Measurements from ENCODE around the gene AP4M1. TPM values are rescaled to one million over a fixed set of nuclear protein-coding genes. Genes with fewer than 3 reads are reported as not detected.

The AP4M1 gene
- total and polyA plus RNA-seq, 9 of the 15 experiments (the other 6 are each of a cell fraction or from before 2014, with no cell fraction given), result 1.3 to 30.9 (median 14.1) TPM

DNA sequence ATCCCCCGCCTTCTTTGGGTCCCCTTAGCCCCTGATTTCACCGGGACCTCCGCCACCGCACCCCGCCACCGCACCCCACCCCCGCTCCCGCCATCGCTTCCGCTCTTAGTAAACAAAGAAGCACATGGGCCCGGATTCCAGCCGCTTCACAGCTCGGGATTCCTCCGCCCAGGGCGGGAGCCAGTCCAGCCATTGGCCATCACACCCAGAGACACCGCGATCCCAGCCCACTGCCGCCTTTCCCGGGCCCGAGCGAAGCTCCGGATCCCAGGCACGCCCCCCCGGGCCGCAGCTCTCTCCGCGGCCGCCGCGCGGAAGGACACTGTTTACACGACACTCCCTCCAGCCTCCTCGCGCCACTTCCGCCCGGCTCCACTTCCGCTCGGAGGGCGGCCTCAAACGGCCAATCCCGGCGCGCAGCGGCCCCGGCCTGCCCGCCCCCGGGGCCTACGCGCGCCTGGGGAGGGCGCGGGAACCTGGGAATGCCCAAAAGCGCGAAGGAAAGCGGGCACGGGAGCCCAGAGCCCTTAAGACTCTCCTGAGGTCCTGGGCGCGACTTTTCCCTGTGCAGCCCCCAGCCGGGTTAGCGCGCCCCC lies 925 bp upstream of the AP4M1 start (continued):
- TF ChIP-seq, protein P1, sequence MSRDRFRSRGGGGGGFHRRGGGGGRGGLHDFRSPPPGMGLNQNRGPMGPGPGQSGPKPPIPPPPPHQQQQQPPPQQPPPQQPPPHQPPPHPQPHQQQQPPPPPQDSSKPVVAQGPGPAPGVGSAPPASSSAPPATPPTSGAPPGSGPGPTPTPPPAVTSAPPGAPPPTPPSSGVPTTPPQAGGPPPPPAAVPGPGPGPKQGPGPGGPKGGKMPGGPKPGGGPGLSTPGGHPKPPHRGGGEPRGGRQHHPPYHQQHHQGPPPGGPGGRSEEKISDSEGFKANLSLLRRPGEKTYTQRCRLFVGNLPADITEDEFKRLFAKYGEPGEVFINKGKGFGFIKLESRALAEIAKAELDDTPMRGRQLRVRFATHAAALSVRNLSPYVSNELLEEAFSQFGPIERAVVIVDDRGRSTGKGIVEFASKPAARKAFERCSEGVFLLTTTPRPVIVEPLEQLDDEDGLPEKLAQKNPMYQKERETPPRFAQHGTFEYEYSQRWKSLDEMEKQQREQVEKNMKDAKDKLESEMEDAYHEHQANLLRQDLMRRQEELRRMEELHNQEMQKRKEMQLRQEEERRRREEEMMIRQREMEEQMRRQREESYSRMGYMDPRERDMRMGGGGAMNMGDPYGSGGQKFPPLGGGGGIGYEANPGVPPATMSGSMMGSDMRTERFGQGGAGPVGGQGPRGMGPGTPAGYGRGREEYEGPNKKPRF (IDR thresholded peaks at IDR 0.05; ENCODE audit: low read depth, low read length), result no peak
- TF ChIP-seq, protein P2, sequence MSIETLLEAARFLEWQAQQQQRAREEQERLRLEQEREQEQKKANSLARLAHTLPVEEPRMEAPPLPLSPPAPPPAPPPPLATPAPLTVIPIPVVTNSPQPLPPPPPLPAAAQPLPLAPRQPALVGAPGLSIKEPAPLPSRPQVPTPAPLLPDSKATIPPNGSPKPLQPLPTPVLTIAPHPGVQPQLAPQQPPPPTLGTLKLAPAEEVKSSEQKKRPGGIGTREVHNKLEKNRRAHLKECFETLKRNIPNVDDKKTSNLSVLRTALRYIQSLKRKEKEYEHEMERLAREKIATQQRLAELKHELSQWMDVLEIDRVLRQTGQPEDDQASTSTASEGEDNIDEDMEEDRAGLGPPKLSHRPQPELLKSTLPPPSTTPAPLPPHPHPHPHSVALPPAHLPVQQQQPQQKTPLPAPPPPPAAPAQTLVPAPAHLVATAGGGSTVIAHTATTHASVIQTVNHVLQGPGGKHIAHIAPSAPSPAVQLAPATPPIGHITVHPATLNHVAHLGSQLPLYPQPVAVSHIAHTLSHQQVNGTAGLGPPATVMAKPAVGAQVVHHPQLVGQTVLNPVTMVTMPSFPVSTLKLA (conservative IDR thresholded peaks at IDR 0.05), result peak; percentile 100
- TF ChIP-seq DNMT1 (IDR thresholded peaks at IDR 0.05) (no peak), NEUROD1 (IDR thresholded peaks at IDR 0.05; ENCODE audit: borderline replicate concordance, low read depth, low read length, partially characterized antibody) (peak; percentile 49), CAMTA2 (CRISPR knock-in tag; conservative IDR thresholded peaks at IDR 0.05) (0 out of 2 replicates have a peak, but pooled peaks have one; percentile 41), ZBTB8A (IDR thresholded peaks at IDR 0.05; ENCODE audit: partially characterized antibody) (no peak), THRAP3 (IDR thresholded peaks at IDR 0.05; ENCODE audit: borderline replicate concordance) (no peak), MCM3 (IDR thresholded peaks at IDR 0.05) (no peak), NUFIP1 (IDR thresholded peaks at IDR 0.05; ENCODE audit: partially characterized antibody) (no peak), NCOA4 (IDR thresholded peaks at IDR 0.05; ENCODE audit: partially characterized antibody) (no peak), ARID1B (IDR thresholded peaks at IDR 0.05) (0 out of 2 replicates have a peak, but pooled peaks have one; percentile 32), SREBF2 (CRISPR knock-in tag; IDR thresholded peaks at IDR 0.05) (no peak), PPARD (CRISPR knock-in tag; IDR thresholded peaks at IDR 0.05) (no peak), C11orf30 (IDR thresholded peaks at IDR 0.05; ENCODE audit: low read depth) (peak; percentile 85), GATAD2A (IDR thresholded peaks at IDR 0.05) (no peak), JUND (IDR thresholded peaks at IDR 0.05; ENCODE audit: borderline replicate concordance, low read depth, low read length) (peak; percentile 55; the same call in 1 of the 2 replicates), JUND (tag; IDR thresholded peaks at IDR 0.05; ENCODE audit: borderline replicate concordance, low read depth, low read length) (peak; percentile 23; the same call in 1 of the 3 replicates), ELF1 (tag; IDR thresholded peaks at IDR 0.05) (peak; percentile 95), CSDE1 (IDR thresholded peaks at IDR 0.05) (no peak), ZNF583 (CRISPR knock-in tag; IDR thresholded peaks at IDR 0.05) (no peak), CBFA2T2 (conservative IDR thresholded peaks at IDR 0.05) (no peak)
- TF ChIP-seq, protein P3, sequence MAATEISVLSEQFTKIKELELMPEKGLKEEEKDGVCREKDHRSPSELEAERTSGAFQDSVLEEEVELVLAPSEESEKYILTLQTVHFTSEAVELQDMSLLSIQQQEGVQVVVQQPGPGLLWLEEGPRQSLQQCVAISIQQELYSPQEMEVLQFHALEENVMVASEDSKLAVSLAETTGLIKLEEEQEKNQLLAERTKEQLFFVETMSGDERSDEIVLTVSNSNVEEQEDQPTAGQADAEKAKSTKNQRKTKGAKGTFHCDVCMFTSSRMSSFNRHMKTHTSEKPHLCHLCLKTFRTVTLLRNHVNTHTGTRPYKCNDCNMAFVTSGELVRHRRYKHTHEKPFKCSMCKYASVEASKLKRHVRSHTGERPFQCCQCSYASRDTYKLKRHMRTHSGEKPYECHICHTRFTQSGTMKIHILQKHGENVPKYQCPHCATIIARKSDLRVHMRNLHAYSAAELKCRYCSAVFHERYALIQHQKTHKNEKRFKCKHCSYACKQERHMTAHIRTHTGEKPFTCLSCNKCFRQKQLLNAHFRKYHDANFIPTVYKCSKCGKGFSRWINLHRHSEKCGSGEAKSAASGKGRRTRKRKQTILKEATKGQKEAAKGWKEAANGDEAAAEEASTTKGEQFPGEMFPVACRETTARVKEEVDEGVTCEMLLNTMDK (IDR thresholded peaks at IDR 0.05; ENCODE audit: borderline replicate concordance, insufficient read depth, low read depth, low read length, poor library complexity, severe bottlenecking), result no peak
- TF ChIP-seq, protein P4, sequence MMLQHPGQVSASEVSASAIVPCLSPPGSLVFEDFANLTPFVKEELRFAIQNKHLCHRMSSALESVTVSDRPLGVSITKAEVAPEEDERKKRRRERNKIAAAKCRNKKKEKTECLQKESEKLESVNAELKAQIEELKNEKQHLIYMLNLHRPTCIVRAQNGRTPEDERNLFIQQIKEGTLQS (IDR thresholded peaks at IDR 0.05), result peak; percentile 60
- TF ChIP-seq, protein P4 (CRISPR knock-in tag; conservative IDR thresholded peaks at IDR 0.05), result no peak; the same call in 1 of the 2 replicates

All from K562 (cell line).